NCI-H146 treated with DMSO at 0.1 percent for 48 hours (cell line): ENCODE results near the gene TWIST2.

Source experiments
- DNase-seq: peaks from one replicate; lab custom pipeline; 2025; ENCODE audit not compliant: unreplicated experiment; lab: John Stamatoyannopoulos, UW

Gene TWIST2

DNA sequence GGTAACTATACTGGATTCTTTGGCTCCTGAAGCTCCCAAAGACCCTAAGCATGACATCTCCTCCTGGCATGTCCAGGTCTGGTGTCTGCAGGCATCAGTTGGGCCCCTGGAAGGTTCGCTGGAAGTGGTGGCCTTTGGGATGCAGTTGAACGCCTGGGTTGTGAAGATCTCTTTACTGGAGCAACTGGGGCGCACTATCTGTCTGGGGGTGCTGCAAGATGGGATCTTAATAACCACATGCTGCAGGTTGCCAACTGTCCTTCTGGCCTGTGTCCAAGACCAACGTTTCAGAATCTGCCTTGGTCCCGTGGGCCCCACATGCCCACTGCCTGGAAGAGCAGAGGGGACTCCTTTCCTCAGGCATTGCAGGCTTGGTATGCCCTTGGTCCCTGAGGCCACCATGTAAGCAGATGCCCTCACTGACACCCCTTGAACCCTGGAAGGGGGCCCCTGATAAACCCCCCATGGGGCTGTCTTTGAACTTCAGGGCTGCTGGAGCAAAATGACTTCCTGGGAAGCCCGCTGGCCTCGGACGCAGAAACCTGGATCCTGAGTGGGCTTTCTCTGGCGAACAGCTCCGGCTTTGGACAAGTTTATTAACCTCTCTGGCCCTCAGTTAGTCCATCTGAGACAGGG is 101.9 kb downstream of the TWIST2 start:
- no peak for DNase-seq

DNA sequence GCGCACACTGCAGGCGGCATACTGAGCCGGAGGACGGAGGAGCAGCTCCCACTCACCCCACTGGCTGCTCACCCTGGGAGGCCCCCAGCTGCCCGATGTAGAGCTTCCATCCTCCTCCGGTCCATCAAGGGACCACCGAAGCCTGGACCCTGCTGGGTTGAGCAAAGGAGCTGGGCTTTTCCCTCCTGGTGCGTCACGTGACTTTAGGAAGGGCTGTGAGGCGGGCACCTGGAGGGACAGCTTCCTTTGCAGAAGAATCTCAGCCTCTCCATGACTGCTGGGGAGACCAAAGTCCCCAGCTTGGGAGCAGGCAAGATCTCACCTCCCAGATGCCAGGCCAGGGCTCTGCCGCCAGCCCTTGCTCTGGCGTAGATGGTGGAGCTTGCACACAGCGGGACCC is 102.7 kb downstream of the TWIST2 start:
- DNase-seq = no peak

GRCh38 chr2:238952261-238952919 is 104.5 kb downstream of the TWIST2 start:
- no peak for DNase-seq

DNA sequence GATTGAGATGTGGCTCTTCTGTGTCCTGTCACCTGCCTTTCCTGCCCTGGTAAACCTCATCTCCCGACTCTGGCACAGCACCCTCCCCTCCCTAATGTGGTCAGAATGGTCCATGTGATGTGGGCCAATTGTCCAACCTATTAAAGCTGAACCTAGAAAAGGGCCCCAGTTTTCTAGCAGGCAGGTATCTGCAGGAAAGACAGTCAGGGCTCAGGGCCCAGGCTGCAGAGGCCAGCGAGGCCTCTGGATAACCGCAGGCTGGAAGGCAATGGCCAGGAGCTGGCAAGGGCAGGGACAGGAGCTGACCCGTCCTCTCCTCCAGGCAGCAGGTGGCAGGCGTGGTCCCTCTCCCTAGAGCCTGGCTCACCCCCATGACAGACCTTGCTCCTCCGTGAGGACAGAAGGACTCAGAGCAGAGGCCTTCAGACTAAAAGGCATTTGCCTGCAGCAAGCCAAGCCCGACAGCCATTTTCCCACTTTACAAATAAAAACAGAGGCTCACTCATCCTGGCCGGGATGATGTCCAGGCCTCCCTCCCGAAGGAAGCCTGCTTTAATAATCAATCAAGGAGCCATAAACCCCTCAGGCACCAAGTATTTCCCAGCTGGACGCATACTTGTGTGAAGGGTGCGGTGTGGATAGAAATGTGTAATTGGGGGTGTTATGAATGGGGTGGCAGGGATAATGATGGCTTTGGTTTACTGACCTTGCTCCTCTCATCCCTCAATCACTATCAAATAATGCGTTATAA is 107.1 kb downstream of the TWIST2 start:
- DNase-seq = no peak

- DNase-seq = no peak
Observed at GRCh38 chr2:238955648-238956531, 108.0 kb downstream of the TWIST2 start.

DNA sequence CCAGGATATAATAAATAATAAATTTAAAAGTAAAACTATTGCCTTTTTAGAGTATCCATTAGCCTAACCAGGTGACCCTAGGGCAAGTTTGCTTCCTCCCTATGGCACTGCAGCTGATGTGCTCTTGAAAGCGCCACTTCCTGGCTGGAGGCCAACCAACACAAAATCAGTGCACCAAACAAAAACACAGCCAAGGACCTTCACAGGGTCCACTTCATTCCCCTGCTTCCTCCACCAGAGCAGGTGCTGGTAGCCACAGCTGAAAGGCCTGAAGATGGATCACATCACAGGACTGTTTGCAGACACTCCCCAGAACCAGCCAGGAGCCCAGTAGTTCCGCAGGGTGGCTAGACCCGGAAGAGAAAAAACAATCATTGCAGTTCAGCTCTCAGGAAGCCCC is 108.8 kb downstream of the TWIST2 start:
- DNase-seq = no peak
